NCI-H2107 treated with DMSO at 0.1 percent for 48 hours (cell line): ENCODE data around the gene VCAN.
"Not testable (repeated sequence)": the region's sequence is repeated elsewhere in the genome, so short reads cannot be mapped to it uniquely, and the experiment has no call there.

ENCODE experiments used
- DNase-seq: peaks from one replicate; lab custom pipeline; 2025; ENCODE audit not compliant: unreplicated experiment; lab: John Stamatoyannopoulos, UW

VCAN gene

DNA sequence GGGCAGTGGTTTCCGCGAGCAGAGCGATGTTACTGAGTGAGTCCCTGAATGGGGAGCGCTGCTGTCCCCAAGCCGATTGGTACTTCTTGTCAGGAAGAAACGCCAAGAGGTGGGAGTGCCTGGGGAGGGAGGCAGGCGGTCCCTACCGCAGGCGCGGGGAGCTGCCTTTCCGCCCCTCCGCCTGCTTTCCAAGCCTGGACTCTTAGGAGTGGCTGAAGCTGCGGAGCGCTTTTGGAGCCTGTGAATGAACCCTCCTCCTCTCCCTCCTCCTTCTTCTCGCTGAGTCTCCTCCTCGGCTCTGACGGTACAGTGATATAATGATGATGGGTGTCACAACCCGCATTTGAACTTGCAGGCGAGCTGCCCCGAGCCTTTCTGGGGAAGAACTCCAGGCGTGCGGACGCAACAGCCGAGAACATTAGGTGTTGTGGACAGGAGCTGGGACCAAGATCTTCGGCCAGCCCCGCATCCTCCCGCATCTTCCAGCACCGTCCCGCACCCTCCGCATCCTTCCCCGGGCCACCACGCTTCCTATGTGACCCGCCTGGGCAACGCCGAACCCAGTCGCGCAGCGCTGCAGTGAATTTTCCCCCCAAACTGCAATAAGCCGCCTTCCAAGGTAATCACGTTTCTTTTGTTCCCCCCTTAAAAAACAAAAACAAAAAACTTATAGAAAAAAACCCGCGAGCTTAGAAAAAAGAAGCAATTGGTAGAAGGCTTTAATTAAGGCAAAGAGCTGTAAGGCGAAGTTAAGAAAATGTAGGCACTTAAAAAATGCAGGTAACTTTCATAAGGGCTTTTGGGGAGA is at the start of gene VCAN:
VCAN (plus strand) TSS at position 340 of the 808 bp plus-strand sequence. CDS start 11,775 bp downstream, outside the sequence.
- no peak for DNase-seq

DNA sequence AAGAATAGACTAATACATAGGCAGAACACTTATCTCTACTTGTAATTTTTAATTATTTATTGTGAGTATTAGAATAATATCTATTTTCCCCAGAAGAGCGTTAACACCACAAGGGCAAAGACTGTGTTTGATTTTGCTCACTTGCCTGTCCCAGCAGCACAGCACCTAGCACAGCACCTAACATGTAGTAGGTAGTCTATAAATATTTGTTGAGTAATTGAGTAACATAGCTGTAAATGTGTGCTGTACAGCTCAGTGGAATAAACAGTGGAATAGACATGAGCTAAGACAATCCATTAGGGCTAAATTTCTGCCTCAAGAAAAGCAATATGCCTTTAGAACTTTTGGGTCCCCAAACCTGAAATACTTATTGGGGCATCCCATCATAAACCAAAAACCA is 49.3 kb upstream of the VCAN start:
- DNase-seq = no peak

DNA sequence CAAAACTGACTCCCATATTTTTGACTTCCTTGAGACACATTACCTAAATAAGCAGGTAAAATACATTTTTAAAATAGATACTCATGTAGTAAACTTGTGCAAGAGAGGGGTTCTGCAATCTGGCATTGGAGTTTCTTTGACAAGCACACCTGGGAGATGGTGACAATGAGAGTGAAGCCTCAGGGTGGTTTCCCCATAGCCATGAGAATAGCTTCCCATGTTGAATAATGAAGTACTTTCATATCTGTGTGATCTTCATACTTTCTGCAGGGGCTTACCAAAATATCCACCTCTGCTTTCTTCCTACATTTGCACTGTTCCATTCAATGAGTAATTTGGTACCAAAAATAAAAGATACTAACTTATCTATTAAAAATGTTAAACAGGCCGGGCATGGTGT is 44.7 kb upstream of the VCAN start:
- DNase-seq = no peak

DNA sequence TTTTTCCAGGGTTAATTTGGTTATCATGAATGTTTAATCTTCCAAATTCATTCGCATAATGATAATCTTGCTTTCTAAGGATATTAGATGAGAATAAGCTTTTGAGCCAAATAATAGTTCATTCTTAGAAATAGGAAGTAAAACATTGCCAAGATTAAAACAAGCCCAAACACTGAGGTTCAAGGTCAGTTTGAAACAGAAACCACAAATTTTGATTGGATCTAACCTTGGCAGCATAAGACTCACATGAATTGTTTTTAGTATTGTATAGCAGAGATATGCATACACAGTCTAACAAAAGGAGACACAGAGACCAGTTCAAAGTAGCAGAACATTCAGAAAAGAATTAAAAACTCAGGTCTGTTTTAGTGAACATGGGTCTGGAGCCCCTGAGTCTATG is 43.4 kb upstream of the VCAN start:
- DNase-seq = no peak

DNA sequence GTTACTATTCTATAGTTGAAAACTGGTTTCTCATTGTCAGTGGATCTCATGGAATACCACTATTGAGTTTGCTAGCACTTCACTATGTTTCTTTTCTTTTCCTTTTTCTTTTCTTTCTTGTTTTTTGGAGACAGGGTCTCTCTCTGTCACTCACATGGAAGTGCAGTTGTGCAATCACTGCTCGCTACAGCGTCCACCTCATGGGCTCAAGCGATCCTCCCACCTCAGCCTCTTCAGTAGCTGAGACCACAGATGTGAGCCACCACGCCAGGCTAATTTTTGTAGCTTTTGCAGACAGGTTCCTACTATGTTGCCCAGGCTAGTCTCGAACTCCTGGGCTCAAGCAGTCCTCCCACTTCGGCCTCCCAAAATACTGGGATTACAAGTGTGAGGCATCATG is 42.7 kb upstream of the VCAN start:
- DNase-seq = no peak

DNA sequence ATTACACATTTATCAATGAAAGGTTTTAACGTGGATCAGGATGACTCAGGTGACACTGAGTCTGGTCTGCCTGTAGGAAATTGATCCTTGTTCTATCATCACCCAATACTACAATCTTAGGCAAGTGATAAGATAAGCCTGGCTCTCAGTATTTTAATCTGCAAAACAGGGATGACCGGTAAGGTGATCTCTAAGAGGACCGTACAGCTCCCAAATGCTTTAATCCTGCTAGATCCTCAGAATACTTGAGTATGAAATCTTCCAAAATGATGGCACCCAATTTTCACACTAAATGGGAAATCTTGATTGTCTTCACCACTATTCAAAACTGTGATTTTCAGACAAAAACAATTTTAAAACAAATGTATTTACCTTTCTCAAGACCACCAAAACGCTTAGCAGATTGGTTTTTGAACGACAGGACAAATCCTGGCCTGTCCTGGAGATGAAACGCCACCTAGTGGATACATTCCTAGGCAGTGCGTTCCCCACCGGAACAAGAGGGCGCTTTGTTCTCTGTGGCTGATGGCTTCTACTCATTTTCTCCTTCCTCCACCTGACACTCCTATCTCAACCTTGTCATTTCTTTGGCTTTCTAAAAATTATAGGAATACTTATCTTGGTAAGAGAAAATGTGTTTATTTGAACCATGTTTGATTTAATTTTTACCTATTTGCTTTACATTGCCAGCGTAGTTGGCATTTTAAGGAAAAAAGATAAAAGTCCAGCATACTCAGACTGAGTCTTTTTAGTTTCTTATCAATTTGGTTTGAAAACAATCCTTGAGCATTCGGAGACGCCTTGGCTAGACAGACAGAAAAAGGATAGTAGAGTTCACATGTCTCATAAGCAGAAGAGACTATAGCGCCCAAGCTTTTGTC is 41.2 kb upstream of the VCAN start:
- peak; percentile 3 for DNase-seq

DNA sequence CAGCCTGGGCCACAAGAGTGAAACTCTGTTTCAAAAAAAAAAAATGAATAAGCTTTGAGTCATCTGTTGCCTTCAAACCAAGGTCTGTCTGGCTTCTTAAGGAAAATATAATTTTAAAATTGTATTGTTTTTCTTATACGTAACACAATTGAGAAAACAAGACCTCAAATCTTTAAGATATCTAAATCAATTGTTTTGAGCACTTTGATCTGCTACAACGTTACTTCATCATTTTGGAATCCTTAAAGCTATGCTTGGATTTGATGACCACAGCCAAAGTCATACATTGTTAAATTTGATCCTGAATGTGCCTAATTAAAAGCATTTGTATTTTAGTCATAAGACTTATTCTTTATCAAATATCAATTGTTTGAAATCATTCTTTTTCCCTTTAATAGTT is 37.7 kb upstream of the VCAN start:
- no peak for DNase-seq

DNA sequence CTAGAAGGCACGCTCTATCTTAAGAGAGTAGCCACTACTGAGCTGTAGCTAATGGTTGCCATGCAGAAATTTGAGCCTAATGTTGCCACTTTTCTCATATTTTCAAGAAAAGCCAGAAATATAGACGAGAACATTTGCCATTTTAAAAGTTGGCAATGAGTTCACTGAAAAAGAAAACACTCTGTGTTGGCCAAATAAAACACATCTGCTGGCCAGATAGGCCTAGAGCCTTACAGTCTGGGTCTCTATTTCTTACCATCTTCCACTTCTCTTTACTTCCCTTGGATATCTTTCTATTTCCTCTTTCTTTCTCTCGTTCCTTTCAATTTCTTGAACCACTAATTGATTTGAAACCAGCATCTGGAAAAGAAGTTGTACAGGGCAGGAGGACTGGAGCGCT is 36.6 kb upstream of the VCAN start:
- no peak for DNase-seq

DNA sequence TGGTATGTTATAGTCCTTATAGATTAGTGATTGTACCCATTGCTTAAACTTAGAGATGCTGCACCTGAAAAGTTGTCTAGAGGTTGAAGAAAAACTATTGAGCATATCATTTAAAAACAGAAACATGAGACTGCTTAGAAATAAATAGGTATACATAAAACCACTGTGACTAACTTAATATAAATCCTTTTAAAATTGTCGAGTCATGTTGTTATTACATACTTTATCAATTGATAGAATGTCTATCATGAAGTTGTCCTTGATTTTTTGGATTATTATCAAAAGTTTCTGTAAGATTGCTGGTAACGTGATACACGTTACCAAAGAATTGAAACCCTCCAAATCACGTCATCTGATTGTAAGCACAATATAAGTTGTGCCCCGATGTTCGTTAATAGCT is 35.3 kb upstream of the VCAN start:
- DNase-seq = no peak

DNA sequence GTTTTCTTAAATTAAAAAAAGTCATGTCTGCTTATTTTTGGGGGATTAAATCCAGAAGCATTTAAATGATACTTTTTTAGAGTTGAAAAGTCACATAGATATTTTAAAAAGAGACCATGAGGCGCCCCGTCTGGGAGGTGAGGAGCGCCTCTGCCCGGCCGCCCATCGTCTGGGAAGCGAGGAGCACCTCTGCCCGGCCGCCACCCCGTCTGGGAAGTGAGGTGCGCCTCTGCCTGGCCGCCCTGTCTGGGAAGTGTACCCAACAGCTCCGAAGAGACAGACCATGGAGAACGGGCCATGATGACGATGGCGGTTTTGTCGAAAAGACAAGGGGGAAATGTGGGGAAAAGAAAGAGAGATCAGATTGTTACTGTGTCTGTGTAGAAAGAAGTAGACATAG is 33.8 kb upstream of the VCAN start:
- not testable (repeated sequence) for DNase-seq

DNA sequence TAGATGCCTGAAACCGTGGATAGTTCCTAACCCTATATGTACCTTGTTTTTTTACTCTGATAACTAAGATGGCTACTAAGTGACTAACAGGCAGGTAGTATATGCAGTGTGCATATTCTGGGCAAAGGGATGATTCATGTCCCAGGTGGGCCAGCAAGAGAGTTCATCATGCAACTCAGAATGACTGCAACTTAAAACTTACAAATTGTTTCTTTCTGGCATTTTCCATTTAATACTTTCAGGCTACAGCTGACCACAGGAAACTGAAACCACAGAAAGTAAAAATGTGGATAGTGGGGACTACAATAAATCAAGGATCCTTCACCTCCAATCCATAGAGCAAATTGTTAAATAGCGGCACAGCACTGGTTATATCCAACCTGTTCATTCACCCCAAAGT is 30.7 kb upstream of the VCAN start:
- DNase-seq = no peak

DNA sequence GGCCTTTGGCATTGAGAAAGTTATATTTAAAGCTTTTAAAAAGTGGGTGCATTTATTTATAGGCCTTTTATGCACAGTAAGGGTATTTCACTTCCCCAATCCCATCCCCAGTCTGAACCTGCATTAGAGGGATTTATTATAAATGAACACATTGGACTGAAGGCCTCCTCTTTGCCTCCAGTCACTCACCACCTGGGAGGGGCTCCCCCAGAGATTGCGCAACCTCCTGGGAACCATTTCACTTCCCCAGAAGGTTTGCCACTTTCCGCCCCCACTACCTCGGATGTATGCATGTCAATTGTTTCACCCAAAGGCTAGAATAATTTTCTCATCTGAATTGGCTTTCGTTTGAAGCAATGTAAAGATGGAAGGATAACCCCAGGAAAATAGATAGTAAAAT is 29.8 kb upstream of the VCAN start:
- DNase-seq = no peak

DNA sequence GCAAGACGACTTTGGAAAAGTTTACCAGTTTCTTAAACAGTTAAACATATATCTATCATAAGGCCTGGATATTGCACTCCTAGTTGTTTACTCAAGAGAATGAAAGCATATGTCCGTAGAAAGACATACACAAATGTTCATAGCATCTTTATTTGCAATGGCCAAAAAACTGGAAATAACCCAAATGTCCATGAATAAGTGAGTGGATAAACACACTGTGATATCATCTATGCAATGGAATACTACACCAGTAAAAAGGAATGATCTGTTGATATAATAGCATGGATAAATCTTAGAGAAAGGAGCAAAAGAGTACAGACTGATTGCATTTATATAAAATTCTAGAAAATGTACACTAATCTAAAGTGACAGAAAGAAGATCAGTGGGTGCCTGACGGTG is 28.0 kb upstream of the VCAN start:
- no peak for DNase-seq

DNA sequence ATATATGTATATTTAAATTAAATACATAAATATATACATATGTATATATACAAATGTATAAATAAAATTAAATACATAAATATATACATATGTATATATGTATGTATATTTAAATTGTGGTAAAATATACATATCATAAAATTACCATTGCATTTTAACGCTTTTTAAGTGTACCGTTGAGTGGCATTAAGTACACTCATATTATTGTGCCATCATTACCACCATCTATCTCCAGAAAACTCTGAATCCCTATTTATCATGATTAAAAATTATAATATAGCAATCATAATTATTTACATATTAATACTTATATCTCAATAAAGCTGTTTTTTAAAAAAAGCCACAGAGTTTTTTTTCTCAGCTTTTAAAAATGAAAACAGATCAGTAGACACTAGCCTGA is 27.1 kb upstream of the VCAN start:
- DNase-seq = no peak

DNA sequence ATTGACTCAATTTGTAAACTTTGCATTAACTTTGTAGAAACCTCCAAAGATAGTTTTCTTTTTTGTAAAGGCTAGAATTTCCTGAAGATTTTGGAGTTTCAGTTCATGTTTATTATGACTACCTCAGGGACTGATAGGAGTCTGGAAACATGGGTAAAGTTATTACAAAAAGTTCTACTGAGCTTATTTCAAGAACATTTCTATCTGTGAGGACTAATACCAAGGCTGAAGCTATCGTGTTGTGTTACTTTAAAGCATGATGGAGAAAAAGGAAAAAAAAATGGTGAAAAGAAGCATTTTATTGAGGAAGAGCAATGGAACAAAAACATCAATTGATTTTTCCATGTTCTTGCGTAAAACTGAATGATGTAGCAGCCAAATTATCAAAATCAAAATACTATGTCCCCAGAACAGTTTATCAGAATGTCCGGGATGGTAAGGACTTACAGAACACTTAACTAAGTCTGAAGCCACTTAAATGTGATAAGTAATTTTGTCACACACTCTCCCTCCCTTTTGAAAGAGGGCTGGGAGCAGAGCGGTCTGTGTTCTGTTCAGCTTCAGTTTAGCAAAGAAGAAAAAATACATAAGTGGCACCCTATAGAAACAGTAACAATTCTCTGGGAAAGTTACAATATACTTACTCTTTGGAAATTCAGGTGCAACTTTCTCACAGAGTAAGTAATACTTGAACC is 25.1 kb upstream of the VCAN start:
- DNase-seq = no peak

DNA sequence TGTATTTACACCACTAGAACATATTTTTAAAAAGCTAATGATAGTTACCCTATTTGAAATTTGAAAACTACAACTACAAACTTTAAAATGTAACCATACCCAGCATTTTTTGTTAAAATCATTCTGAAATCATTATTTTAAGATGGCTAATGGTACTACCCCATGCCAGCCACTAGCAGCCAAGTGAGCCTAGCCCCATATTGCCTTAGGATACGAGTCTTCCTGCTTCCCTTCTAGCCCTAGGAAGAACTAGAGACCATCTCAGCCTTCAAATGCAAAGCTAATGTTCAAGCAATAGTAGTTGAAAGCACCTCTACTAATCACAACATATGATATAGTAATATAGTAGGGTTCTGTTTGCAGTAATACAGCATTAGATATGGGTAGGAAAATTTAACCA is 24.0 kb upstream of the VCAN start:
- DNase-seq = no peak

DNA sequence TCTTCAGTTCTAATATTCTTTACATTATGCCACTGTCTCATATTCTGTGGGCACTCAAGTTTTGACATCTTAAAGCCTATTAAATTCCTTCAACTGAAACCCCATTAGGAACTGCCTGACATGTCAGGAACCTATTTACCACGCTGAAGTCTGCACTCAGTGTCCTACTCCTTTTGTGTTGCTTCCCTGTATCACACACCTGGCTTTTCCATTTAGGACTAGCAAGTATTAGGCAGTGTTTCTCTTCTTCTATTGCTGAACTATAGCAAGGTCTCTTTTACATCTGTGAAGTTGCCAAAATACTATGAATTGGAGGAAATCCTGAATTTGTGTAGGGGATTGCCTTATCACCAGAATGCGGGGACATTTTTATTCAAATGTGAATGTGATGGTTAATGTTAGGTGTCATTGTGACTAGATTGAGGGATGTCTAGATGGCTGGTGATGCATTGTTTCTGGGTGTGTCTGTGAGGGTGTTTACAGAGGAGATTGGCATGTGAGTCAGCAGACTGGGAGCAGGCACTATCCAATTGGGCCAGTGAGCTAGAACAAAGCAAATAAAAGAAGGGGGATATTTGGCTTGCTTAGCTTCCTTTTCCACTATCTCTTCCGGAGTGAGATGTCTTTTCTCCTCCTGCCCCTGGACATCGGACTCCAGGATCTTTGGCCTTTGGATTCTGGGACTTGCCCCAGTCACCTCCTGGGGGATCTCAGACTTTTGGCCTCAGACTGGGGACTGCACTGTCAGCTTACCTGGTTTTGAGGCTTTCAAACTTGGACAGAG is 21.2 kb upstream of the VCAN start:
- DNase-seq = no peak

DNA sequence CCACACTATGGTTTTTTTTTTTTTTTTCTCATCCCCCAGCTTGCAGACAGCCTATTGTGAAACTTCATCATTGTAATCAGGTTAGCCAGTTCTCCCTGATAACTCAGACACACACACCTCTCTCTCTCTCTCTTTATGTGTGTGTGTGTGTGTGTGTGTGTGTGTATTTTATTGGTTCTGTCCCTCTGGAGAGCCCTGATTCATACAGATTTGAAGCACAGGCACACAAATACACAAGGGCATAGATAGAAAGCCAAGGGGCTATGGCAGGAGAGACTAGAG is 20.6 kb upstream of the VCAN start:
- no peak for DNase-seq

DNA sequence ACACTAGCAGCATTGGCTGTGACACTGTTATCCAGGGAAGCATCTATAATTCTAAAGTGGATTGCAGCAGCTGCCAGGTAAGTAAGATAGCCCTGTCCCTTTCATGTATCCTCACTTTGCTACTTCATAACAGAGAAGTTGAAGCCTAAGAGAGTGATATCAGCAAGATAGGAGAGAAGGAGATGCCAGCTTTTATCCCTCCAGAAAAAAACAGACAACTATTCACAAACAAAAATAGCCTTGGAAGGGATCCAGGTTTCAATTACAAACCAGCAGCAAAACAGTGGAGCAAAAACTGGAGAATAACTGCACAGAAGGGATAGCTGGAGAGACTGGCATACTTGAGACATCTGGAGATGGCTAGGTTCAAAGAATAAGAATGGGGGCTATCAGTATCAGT is 19.6 kb upstream of the VCAN start:
- DNase-seq = no peak

DNA sequence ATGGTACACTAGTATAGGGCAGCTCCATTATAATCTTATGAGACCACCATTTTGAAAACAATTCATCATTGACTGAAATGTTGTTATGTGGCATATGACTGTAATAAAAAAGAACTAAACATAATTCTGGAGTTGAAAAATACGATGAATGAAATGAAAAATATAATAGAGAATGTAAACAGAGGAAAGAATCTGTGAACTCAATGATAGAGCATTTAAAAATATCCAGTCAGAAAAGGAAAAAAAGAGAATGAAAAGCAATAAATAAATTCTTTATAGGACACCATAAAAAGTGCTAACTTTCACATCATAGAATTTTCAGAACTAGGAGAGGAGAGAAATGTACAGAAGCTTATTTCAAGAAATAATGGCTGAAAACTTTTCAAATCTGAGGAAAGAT is 17.6 kb upstream of the VCAN start:
- no peak for DNase-seq

DNA sequence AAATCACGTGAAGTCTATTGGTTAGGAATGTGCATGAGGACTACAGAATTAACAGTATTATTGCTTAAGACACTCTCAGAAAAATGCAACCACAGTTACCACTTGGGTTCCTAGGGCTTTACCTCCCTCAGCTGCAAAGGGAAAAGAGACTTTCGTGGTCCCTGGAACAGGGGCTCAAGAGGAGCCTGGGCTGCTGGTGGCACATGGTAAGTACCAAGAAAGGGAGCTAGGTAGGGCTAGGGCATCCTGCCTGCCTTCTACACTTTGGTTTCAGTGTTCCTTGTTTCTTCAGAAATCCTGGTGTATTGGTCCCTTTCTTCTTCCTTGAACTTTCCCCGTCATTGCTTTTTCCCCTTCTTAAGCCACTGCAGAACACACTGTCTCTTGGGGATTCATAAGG is 7.3 kb upstream of the VCAN start:
- DNase-seq = no peak
